ENCODE measurements around the gene SERPINA3.

Gene SERPINA3

DNA sequence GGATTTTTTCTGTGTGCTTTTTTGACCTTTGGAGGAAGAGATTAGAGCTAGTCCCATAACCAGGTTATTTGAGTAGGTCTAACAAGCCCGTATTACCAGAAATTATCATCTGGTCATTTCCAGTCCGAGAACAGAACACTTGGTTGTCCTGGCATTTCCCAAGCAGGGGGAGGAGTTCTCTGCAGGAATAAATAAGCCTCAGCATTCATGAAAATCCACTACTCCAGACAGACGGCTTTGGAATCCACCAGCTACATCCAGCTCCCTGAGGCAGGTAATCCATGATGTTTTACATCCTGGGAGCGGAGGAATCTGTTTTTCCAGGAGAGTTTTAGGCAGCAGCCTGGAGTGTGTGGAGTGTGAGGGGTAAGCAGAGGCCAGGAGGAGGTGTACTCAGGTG lies at the start of gene SERPINA3:
Gene SERPINA3 (plus strand): TSS at position 218 of the 400 bp plus-strand sequence. CDS start 2,051 bp downstream, outside the sequence.
- DNase-seq (ENCODE audit: low read depth) = no peak
- TF ChIP-seq, protein P1, sequence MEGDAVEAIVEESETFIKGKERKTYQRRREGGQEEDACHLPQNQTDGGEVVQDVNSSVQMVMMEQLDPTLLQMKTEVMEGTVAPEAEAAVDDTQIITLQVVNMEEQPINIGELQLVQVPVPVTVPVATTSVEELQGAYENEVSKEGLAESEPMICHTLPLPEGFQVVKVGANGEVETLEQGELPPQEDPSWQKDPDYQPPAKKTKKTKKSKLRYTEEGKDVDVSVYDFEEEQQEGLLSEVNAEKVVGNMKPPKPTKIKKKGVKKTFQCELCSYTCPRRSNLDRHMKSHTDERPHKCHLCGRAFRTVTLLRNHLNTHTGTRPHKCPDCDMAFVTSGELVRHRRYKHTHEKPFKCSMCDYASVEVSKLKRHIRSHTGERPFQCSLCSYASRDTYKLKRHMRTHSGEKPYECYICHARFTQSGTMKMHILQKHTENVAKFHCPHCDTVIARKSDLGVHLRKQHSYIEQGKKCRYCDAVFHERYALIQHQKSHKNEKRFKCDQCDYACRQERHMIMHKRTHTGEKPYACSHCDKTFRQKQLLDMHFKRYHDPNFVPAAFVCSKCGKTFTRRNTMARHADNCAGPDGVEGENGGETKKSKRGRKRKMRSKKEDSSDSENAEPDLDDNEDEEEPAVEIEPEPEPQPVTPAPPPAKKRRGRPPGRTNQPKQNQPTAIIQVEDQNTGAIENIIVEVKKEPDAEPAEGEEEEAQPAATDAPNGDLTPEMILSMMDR (IDR thresholded peaks at IDR 0.05; ENCODE audit: insufficient read depth, low read depth, low read length, missing control alignments) = no peak
- H3K4me3 ChIP-seq (ENCODE audit: low read depth, low read length) = no peak within 1 kb of the TSS

GRCh38 chr14:94562941-94563883 lies 49.0 kb upstream of the SERPINA3 start:
- no peak overlapping the region for H3K4me3 ChIP-seq (ENCODE audit: low read depth, low read length)
- TF ChIP-seq, protein P1 (IDR thresholded peaks at IDR 0.05; ENCODE audit: insufficient read depth, low read depth, low read length, missing control alignments) = no peak
- no peak for DNase-seq (ENCODE audit: low read depth)

DNA sequence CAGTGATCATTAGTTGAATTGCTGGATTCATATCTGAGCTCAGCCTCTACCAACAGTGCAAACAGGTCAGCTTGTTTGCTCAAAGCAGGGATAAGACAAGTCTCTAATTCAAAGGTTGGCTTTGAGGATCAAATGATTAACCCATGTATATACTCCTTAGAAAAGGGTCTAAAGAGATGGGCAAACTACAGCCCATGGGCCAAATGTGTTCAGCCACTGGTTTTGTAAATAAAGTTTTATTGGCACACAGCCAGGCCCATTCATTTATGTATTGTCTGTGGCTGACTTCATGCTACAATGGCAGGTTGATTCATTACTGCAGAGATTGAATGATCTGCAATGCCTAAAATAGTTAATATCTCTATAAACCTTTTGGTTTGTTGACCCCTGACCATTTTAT lies 47.8 kb upstream of the SERPINA3 start:
- TF ChIP-seq, protein P1 (IDR thresholded peaks at IDR 0.05; ENCODE audit: insufficient read depth, low read depth, low read length, missing control alignments) = no peak
- DNase-seq (ENCODE audit: low read depth) = no peak

DNA sequence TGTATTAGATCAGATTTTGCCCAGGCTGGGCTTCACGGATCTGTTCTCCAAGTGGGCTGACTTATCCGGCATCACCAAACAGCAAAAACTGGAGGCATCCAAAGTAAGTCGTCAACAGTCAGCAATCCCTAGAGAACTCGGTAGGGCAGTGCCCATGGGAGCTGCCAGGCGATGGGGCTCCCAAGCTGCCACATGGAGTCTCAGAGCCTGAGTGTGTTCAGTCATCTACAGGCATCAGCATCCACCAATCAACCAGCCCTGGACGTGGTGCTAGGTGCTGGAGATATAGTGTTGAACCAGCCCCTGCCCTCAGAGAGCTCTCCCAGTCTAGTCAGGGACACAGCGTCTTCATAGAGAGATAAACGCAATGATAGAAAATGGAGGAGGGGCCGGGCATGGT lies 44.0 kb upstream of the SERPINA3 start:
- no peak overlapping the region for H3K4me3 ChIP-seq (ENCODE audit: low read depth, low read length)
- DNase-seq (ENCODE audit: low read depth) = no peak
- TF ChIP-seq, protein P1 (IDR thresholded peaks at IDR 0.05; ENCODE audit: insufficient read depth, low read depth, low read length, missing control alignments) = no peak

More for the DNA sequence above, 47.8 kb upstream of the SERPINA3 start:
- no peak overlapping the region for H3K4me3 ChIP-seq (ENCODE audit: low read depth, low read length)

GRCh38 chr14:94569381-94570001 lies 42.7 kb upstream of the SERPINA3 start:
- no peak for DNase-seq (ENCODE audit: low read depth)
- TF ChIP-seq, protein P1 (IDR thresholded peaks at IDR 0.05; ENCODE audit: insufficient read depth, low read depth, low read length, missing control alignments) = no peak
- no peak overlapping the region for H3K4me3 ChIP-seq (ENCODE audit: low read depth, low read length)

DNA sequence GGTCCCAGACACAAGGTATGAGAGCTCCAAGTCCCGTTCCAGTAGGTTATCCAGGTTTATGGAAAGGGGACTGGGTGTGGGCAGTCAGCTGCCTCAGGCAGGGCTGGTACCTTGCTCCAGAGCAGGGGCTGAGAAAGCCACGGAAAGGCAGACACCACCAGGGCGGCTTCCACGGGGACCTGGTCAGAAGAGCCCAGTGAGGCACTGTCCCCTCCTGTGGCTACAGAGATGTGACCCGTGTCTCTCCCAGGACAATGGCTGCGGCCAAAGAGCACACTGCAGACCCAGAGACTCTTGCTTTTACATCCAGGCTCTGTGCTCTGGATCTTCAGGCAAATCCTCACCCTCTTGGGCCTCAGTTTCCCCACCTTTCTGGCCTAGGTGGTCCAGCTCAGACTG lies 42.2 kb upstream of the SERPINA3 start:
- TF ChIP-seq, protein P1 (IDR thresholded peaks at IDR 0.05; ENCODE audit: insufficient read depth, low read depth, low read length, missing control alignments) = no peak
- H3K4me3 ChIP-seq (ENCODE audit: low read depth, low read length) = no peak overlapping the region
- no peak for DNase-seq (ENCODE audit: low read depth)

Data from GM12865 (cell line).